WTC11 (cell line): ENCODE measurements around the gene AGPAT4.

Source experiments
- ATF1 ChIP-seq: sonication (generic); formaldehyde crosslinking; IDR thresholded peaks from 2 replicates; pipeline ENCODE4 v1.8.1; 2023; ENCODE audit warnings: mild to moderate bottlenecking, moderate library complexity, missing genetic modification reagents
- CTCF ChIP-seq: fragments of 200-600 bp; IDR thresholded peaks from 2 replicates; pipeline ENCODE4 v1.8.0; 2022; ENCODE audit warnings: antibody characterized with exemption
- E2F5 ChIP-seq: sonication (generic); formaldehyde crosslinking; IDR thresholded peaks from 2 replicates; pipeline ENCODE4 v1.8.1; 2022; ENCODE audit warnings: mild to moderate bottlenecking, moderate library complexity, missing genetic modification reagents
- ELF4 ChIP-seq: sonication (generic); formaldehyde crosslinking; IDR thresholded peaks from 2 replicates; pipeline ENCODE4 v1.8.1; 2022; ENCODE audit warnings: low read depth, mild to moderate bottlenecking, moderate library complexity, missing genetic modification reagents
- IRF2 ChIP-seq: sonication (generic); formaldehyde crosslinking; IDR thresholded peaks from 2 replicates; pipeline ENCODE4 v1.8.0; 2022; ENCODE audit warnings: low read depth, missing genetic modification reagents, borderline replicate concordance
- MAX ChIP-seq: sonication (generic); formaldehyde crosslinking; IDR thresholded peaks from 2 replicates; pipeline ENCODE4 v1.8.0; 2022; ENCODE audit warnings: mild to moderate bottlenecking, missing genetic modification reagents
- NFATC4 ChIP-seq: fragments of 250-450 bp; sonication (Bioruptor Pico); IDR thresholded peaks from 2 replicates; pipeline ENCODE4 v1.9.0; 2021; ENCODE audit warnings: mild to moderate bottlenecking
- NFYB ChIP-seq: sonication (generic); formaldehyde crosslinking; conservative IDR thresholded peaks from 2 replicates; pipeline ENCODE4 v1.8.0; 2022; ENCODE audit warnings: low read depth, missing genetic modification reagents
- TCF7 ChIP-seq: sonication (generic); formaldehyde crosslinking; IDR thresholded peaks from 2 replicates; pipeline ENCODE4 v1.8.0; 2022; ENCODE audit warnings: mild to moderate bottlenecking, low read depth, missing genetic modification reagents, moderate library complexity
- TEAD4 ChIP-seq: sonication (generic); formaldehyde crosslinking; IDR thresholded peaks from 2 replicates; pipeline ENCODE4 v1.8.0; 2022; ENCODE audit warnings: mild to moderate bottlenecking, missing genetic modification reagents
- ZBTB21 ChIP-seq: sonication (generic); formaldehyde crosslinking; IDR thresholded peaks from 2 replicates; pipeline ENCODE4 v1.8.1; 2023; ENCODE audit warnings: mild to moderate bottlenecking, missing genetic modification reagents, borderline replicate concordance

GRCh38 chr6:161128230-161128629 is 145.6 kb downstream of the AGPAT4 start:
- no peak for TF ChIP-seq NFATC4
- TF ChIP-seq ELF4 (CRISPR knock-in tag): no peak
- no peak for TF ChIP-seq CTCF
- TF ChIP-seq TEAD4: no peak
- TF ChIP-seq ATF1 (CRISPR knock-in tag): no peak
- no peak for TF ChIP-seq IRF2 (CRISPR knock-in tag)
- TF ChIP-seq MAX (CRISPR knock-in tag): no peak
- TF ChIP-seq NFYB (CRISPR knock-in tag): no peak
- TF ChIP-seq E2F5 (CRISPR knock-in tag): no peak
- TF ChIP-seq TCF7 (CRISPR knock-in tag): no peak
- TF ChIP-seq ZBTB21: no peak
